Activated B cell treated with CpG ODN at 0.5 μM for 24 hours (primary cell): ENCODE measurements around the gene TCP11L1. TPM values are rescaled to one million over a fixed set of nuclear protein-coding genes. Genes with fewer than 3 reads are reported as not detected.

Source experiments
- ATAC-seq: fragments of 200-7000 bp; cut with Tn5 transposase; one replicate; pipeline ENCODE4 v1.10.0; 2021; ENCODE audit warnings: low read depth, mild to moderate bottlenecking, moderate library complexity
- CTCF ChIA-PET: fragments of 350-600 bp; sonication (Branson Sonifier 250); formaldehyde crosslinking; loops from one replicate; lab custom pipeline; 2021; ENCODE audit warnings: antibody characterized with exemption; lab: Charles Lee
- POLR2A ChIA-PET: fragments of 350-600 bp; sonication (Branson Sonifier 250); formaldehyde crosslinking; loops from one replicate; lab custom pipeline; 2021; ENCODE audit warnings: antibody characterized with exemption; lab: Charles Lee
- DNase-seq: peaks from one replicate; pipeline ENCODE4 v3.0.0; 2022
- H3K27ac Mint-ChIP-seq: one replicate; pipeline ENCODE4 v1.8.0; 2020; ENCODE audit warnings: mixed read lengths
- H3K27me3 Mint-ChIP-seq: one replicate; pipeline ENCODE4 v1.8.0; 2021; ENCODE audit warnings: mixed read lengths
- H3K36me3 Mint-ChIP-seq: one replicate; pipeline ENCODE4 v1.8.0; 2021; ENCODE audit warnings: low read depth, mixed read lengths
- H3K4me1 Mint-ChIP-seq: one replicate; pipeline ENCODE4 v1.8.0; 2021; ENCODE audit warnings: mixed read lengths
- H3K4me3 Mint-ChIP-seq: one replicate; pipeline ENCODE4 v1.8.0; 2020; ENCODE audit warnings: mild to moderate bottlenecking, mixed read lengths
- H3K9me3 Mint-ChIP-seq: one replicate; pipeline ENCODE4 v1.8.0; 2020; ENCODE audit warnings: mixed read lengths
- CTCF ChIP-seq: fragments of 200-600 bp; IDR thresholded peaks from one replicate; pipeline ENCODE4 v1.8.0; 2022; ENCODE audit warnings: antibody characterized with exemption, mild to moderate bottlenecking
- intact Hi-C: fragments of 100-400 bp; cut with micrococcal nuclease; formaldehyde crosslinking; loops from one replicate; pipeline ENCODE4 v1.15.1; 2024
- total RNA-seq: library from RNA; stranded (reverse); gene quantifications from 2 replicates; pipeline ENCODE4 v1.2.3, GENCODE V29; 2022

Gene TCP11L1
- total RNA-seq, 1 donor from 2014 or later, result 17.7 TPM

GRCh38 chr11:33064866-33065265 lies 25.5 kb downstream of the TCP11L1 start:
- Mint-ChIP-seq H3K4me3 (no peak overlapping the region), H3K9me3 (no peaks in the 10 kb centered on the region), H3K27me3 (no peaks in the 10 kb centered on the region), H3K27ac (no peak overlapping the region), H3K36me3 (peaks cover 58% of the 10 kb centered on the region), H3K4me1 (peaks cover 27% of the 10 kb centered on the region)
- intact Hi-C loops, result loop anchor here (1.0 to 5.0 kb wide), 5 partner anchors 105 to 743 kb away; no protein-coding TSS in a partner anchor
- no peak for TF ChIP-seq CTCF
- DNase-seq, result no peak
- ChIA-PET POLR2A (interaction anchor here (0.8 to 1.1 kb wide), 2 partner anchors 25 kb away, joined by 3 to 7 read pairs; partner anchors contain the start of gene TCP11L1), CTCF (interaction anchor here (0.8 to 4.9 kb wide), 15 partner anchors 11 to 314 kb away, joined by 3 to 40 read pairs (median 6); partner anchors contain the start of gene TCP11L1)
- ATAC-seq, result no peak

GRCh38 chr11:33065445-33066178 lies 26.2 kb downstream of the TCP11L1 start:
- POLR2A ChIA-PET, result interaction anchor here (0.5 to 1.1 kb wide), 4 partner anchors 11 to 261 kb away, joined by 3 to 7 read pairs (median 4); partner anchors contain the start of gene TCP11L1
- TF ChIP-seq CTCF, result peak; percentile 30
- intact Hi-C loops, result loop anchor here (1.0 to 5.0 kb wide), 5 partner anchors 105 to 743 kb away; no protein-coding TSS in a partner anchor
- DNase-seq (peak; percentile 52), ATAC-seq (peak; percentile 92)
- Mint-ChIP-seq H3K36me3 (peaks cover 59% of the 10 kb centered on the region), H3K4me1 (peaks cover 27% of the 10 kb centered on the region), H3K9me3 (no peaks in the 10 kb centered on the region), H3K27ac (no peak overlapping the region), H3K4me3 (no peak overlapping the region), H3K27me3 (no peaks in the 10 kb centered on the region)
- CTCF ChIA-PET, result interaction anchor here (0.7 to 4.9 kb wide), 19 partner anchors 12 to 315 kb away, joined by 3 to 40 read pairs (median 5); partner anchors contain the start of genes DEPDC7 and TCP11L1

- Mint-ChIP-seq H3K27ac (no peak overlapping the region), H3K4me1 (peaks cover 27% of the 10 kb centered on the region), H3K9me3 (no peaks in the 10 kb centered on the region), H3K27me3 (no peaks in the 10 kb centered on the region), H3K4me3 (no peak overlapping the region), H3K36me3 (peaks cover 65% of the 10 kb centered on the region)
- TF ChIP-seq CTCF, result no peak
- DNase-seq, result no peak
- no peak for ATAC-seq
- POLR2A ChIA-PET, result no interaction called here
- intact Hi-C loops, result loop anchor here (5.0 kb wide), 1 partner anchor 745 kb away; no protein-coding TSS in a partner anchor
- CTCF ChIA-PET, result interaction anchor here (4.9 kb wide), 1 partner anchor 104 kb away, joined by 37 read pairs; no protein-coding TSS in a partner anchor
Measured at GRCh38 chr11:33067294-33067693, 27.9 kb downstream of the TCP11L1 start.

GRCh38 chr11:33068611-33069340 lies 29.4 kb downstream of the TCP11L1 start:
- POLR2A ChIA-PET, result no interaction called here
- peaks cover 69% of the 10 kb centered on the region for H3K36me3 Mint-ChIP-seq
- ATAC-seq, result no peak
- no peak for TF ChIP-seq CTCF
- CTCF ChIA-PET, result interaction anchor here (1.0 kb wide), 1 partner anchor 260 kb away, joined by 3 read pairs; no protein-coding TSS in a partner anchor
- no peaks in the 10 kb centered on the region for H3K9me3 Mint-ChIP-seq
- intact Hi-C loops, result loop anchor here (5.0 kb wide), 1 partner anchor 746 kb away; no protein-coding TSS in a partner anchor
- H3K4me3 Mint-ChIP-seq, result no peak overlapping the region
- no peak overlapping the region for H3K27ac Mint-ChIP-seq
- DNase-seq, result no peak
- peaks cover 19% of the 10 kb centered on the region for H3K4me1 Mint-ChIP-seq
- H3K27me3 Mint-ChIP-seq, result no peaks in the 10 kb centered on the region
